OCI-LY3 (cell line): ENCODE data around the gene ATP12A.

ENCODE experiments used
- H2AFZ ChIP-seq: fragments of 200-600, 300-600 bp; shearing (Covaris generic); 2 replicates; pipeline ENCODE4 v1.6.0; 2014; ENCODE audit warnings: antibody characterized with exemption, low read depth, low read length
- H3K27ac ChIP-seq: fragments of 200-600, 300-600 bp; sonication (generic); 2 replicates; pipeline ENCODE4 v1.5.1; 2014; ENCODE audit warnings: mild to moderate bottlenecking, low read length, moderate library complexity, mixed read lengths
- H3K27me3 ChIP-seq: fragments of 200-600, 300-600 bp; sonication (generic); 2 replicates; pipeline ENCODE4 v1.6.1; 2014; ENCODE audit warnings: low read depth, low read length, mixed read lengths
- H3K36me3 ChIP-seq: fragments of 200-600, 300-600 bp; sonication (generic); replicated peaks from 2 replicates; pipeline ENCODE3; 2014; ENCODE audit warnings: low read depth, low read length, mixed read lengths
- H3K4me1 ChIP-seq: fragments of 300-600, 200-600 bp; sonication (generic); 2 replicates; pipeline ENCODE4 v1.6.1; 2014; ENCODE audit warnings: low read length, mixed read lengths
- H3K4me2 ChIP-seq: fragments of 200-600, 300-600 bp; sonication (generic); 2 replicates; pipeline ENCODE4 v1.6.1; 2014; ENCODE audit warnings: low read length, mixed read lengths
- H3K4me3 ChIP-seq: fragments of 300-600, 200-600 bp; sonication (generic); 2 replicates; pipeline ENCODE4 v1.5.1; 2014; ENCODE audit warnings: antibody characterized with exemption, mild to moderate bottlenecking, low read length, moderate library complexity
- H3K79me2 ChIP-seq: fragments of 300-600, 200-600 bp; shearing (Covaris generic); 2 replicates; pipeline ENCODE4 v1.6.1; 2014; ENCODE audit warnings: mild to moderate bottlenecking, low read length, mixed read lengths
- H3K9ac ChIP-seq: fragments of 300-600, 200-600 bp; shearing (Covaris generic); 2 replicates; pipeline ENCODE4 v1.6.0; 2014; ENCODE audit warnings: mild to moderate bottlenecking, low read length, moderate library complexity
- H3K9me3 ChIP-seq: fragments of 200-600, 300-600 bp; shearing (Covaris generic); 2 replicates; pipeline ENCODE4 v1.6.1; 2014; ENCODE audit warnings: low read length, mixed read lengths; ENCODE audit not compliant: insufficient read depth
- H4K20me1 ChIP-seq: fragments of 200-600, 300-600 bp; sonication (generic); 2 replicates; pipeline ENCODE4 v1.6.1; 2016; ENCODE audit warnings: low read length, mixed read lengths; ENCODE audit not compliant: insufficient read depth
- EZH2phosphoT487 ChIP-seq: fragments of 200-600 bp; shearing (Covaris generic); IDR thresholded peaks from 2 replicates; pipeline ENCODE4 v1.6.1; 2018; ENCODE audit warnings: antibody characterized with exemption, mixed run types, low read depth
- TF ChIP-seq, protein P1 (sequence below): fragments of 200-600, 300-600 bp; sonication (generic); IDR thresholded peaks from 2 replicates; pipeline ENCODE4 v1.5.1; 2014; ENCODE audit warnings: antibody characterized with exemption, low read length, low read depth

ATP12A gene

DNA sequence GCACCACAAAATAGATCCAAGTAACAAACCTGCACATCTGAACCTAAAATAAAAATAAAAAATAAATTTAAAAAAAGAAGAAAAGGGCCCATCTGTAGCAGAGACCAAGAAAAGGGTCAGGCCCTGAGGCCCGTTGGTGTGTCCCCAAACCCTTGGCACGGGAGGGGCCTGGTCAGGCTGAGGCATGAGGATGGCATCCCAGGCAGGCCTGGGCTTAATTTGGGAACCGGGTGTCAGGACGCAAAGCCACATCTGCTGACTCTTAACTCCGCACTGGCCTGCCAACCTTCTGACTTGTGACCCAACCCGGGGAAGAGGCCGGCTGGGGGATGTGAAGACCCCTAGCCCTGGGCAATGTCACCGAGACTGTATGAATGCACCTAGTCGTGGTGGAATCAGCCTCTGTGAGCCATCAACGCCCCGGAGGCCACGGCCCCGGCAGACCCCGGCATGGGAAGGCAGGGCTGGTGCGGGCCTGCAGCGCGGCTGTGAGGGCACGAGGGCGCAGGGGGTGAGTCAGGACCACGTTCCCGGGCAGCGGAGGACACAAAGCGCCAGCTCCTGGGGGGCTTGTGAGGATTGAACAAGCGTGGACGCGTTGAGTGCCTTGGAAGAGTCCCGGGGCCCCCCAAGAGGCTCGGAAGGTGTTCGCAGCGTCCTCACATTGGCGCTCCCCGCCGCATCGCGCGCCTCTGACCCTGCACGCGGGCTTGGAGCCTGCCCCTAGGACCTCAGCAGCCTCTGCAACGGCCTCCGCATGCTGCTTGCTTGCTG lies 38.2 kb downstream of the ATP12A start:
- no peak overlapping the region for H3K4me3 ChIP-seq
- no peak for TF ChIP-seq EZH2phosphoT487
- TF ChIP-seq, protein P1, sequence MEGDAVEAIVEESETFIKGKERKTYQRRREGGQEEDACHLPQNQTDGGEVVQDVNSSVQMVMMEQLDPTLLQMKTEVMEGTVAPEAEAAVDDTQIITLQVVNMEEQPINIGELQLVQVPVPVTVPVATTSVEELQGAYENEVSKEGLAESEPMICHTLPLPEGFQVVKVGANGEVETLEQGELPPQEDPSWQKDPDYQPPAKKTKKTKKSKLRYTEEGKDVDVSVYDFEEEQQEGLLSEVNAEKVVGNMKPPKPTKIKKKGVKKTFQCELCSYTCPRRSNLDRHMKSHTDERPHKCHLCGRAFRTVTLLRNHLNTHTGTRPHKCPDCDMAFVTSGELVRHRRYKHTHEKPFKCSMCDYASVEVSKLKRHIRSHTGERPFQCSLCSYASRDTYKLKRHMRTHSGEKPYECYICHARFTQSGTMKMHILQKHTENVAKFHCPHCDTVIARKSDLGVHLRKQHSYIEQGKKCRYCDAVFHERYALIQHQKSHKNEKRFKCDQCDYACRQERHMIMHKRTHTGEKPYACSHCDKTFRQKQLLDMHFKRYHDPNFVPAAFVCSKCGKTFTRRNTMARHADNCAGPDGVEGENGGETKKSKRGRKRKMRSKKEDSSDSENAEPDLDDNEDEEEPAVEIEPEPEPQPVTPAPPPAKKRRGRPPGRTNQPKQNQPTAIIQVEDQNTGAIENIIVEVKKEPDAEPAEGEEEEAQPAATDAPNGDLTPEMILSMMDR = no peak
- no peak overlapping the region for H3K9ac ChIP-seq
- H3K4me2 ChIP-seq = no peak overlapping the region
- H3K4me1 ChIP-seq = no peaks in the 10 kb centered on the region
- no peak overlapping the region for H2AFZ ChIP-seq
- H3K9me3 ChIP-seq = no peaks in the 10 kb centered on the region
- no peaks in the 10 kb centered on the region for H4K20me1 ChIP-seq
- H3K27me3 ChIP-seq = peaks cover 22% of the 10 kb centered on the region
- no peak overlapping the region for H3K27ac ChIP-seq
- H3K36me3 ChIP-seq = no peaks in the 10 kb centered on the region
- no peaks in the 10 kb centered on the region for H3K79me2 ChIP-seq

DNA sequence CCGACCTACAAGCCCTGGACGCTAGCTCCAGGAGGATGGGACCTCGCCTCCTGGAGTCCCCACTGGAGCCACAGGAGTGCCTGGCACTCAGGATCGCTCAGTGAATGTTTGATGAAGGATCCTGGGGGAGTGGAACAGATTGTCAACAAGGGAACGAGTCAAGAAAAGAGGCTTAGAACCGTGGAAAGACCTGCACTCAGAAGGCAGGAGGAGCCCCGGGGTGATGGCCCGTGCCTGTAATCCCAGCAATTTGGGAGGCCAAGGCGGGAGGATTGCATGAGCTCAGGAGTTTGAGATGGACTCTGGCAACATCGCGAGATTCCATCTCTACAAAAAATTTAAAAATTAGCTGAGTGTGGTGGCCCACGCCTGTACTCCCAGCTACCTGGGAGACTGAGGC lies 38.9 kb downstream of the ATP12A start:
- H3K9me3 ChIP-seq = no peaks in the 10 kb centered on the region
- no peaks in the 10 kb centered on the region for H3K36me3 ChIP-seq
- H3K9ac ChIP-seq = no peak overlapping the region
- H4K20me1 ChIP-seq = no peaks in the 10 kb centered on the region
- H3K4me3 ChIP-seq = no peak overlapping the region
- no peak overlapping the region for H2AFZ ChIP-seq
- no peak overlapping the region for H3K27ac ChIP-seq
- no peak for TF ChIP-seq EZH2phosphoT487
- TF ChIP-seq, protein P1 = no peak
- no peak overlapping the region for H3K4me2 ChIP-seq
- no peaks in the 10 kb centered on the region for H3K4me1 ChIP-seq
- H3K79me2 ChIP-seq = no peaks in the 10 kb centered on the region
- peaks cover 30% of the 10 kb centered on the region for H3K27me3 ChIP-seq

DNA sequence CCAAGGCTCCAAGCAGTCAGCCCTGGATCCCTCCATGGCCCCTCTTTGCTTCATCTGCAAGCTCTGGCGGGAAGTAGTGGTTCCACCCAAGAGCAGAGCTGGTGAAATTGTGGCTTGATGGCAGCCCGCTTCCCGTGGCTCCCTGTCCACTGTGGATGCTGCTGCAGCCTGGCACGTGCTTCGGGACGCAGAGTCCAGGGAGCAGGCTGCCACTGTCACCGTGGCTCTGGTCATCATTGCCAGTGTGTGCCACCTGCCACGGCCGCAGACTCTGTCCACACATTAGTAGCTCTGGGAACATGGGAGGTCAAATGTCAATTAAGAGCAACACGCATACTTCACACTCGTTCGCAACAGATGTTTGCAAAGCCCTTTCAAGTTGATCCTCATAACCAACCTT lies 43.0 kb downstream of the ATP12A start:
- Histone ChIP-seq H3K9me3 (no peaks in the 10 kb centered on the region), H3K27me3 (peaks cover 48% of the 10 kb centered on the region), H2AFZ (no peak overlapping the region), H3K4me2 (no peak overlapping the region), H3K27ac (no peak overlapping the region), H3K79me2 (no peaks in the 10 kb centered on the region), H4K20me1 (no peaks in the 10 kb centered on the region), H3K4me3 (no peak overlapping the region), H3K4me1 (peaks cover 3% of the 10 kb centered on the region; the same call in 1 of the 2 replicates), H3K9ac (no peak overlapping the region), H3K36me3 (no peaks in the 10 kb centered on the region)
- no peak for TF ChIP-seq EZH2phosphoT487
- TF ChIP-seq, protein P1 = no peak

DNA sequence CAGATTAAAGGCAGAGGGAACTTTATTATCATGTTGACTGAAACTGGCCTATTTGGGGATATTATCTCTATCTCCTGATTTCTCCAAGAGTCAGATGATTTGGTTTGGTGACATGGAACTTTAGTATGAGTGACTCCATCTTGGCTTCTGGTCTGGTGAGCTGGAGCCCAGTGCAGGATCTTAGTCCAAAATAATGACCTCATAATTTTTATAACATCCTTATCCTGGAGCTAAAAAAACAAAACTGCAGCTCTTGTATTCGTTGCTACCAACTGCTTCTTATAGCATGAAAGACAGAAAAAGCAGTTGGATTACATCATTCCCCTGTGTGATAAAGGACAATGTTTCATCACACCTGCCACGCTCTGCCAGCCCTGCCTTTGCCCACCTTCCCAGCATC lies 44.5 kb downstream of the ATP12A start:
- no peak overlapping the region for H3K4me3 ChIP-seq
- H2AFZ ChIP-seq = no peak overlapping the region
- H3K27ac ChIP-seq = no peak overlapping the region
- TF ChIP-seq, protein P1 = no peak
- TF ChIP-seq EZH2phosphoT487 = no peak
- no peaks in the 10 kb centered on the region for H3K9me3 ChIP-seq
- H3K79me2 ChIP-seq = no peaks in the 10 kb centered on the region
- peaks cover 47% of the 10 kb centered on the region for H3K27me3 ChIP-seq
- peaks cover 6% of the 10 kb centered on the region; the same call in 1 of the 2 replicates for H3K4me1 ChIP-seq
- H3K9ac ChIP-seq = no peak overlapping the region
- H3K36me3 ChIP-seq = no peaks in the 10 kb centered on the region
- no peaks in the 10 kb centered on the region for H4K20me1 ChIP-seq
- H3K4me2 ChIP-seq = no peak overlapping the region
